Stomach smooth muscle (tissue), 2 donors: ENCODE data around the gene RIOK1.
"Not testable (repeated sequence)": the region's sequence is repeated elsewhere in the genome, so short reads cannot be mapped to it uniquely, and the experiment has no call there.

ENCODE experiments used
- H3K27ac ChIP-seq: one replicate; pipeline ENCODE4 v1.7.0; 2013; ENCODE audit warnings: mild to moderate bottlenecking, low read length, inconsistent platforms
- H3K27me3 ChIP-seq, 2 donors: one replicate each; pipeline ENCODE4 v1.7.0; 2013; ENCODE audit warnings: low read length in 2 of 2; ENCODE audit not compliant: insufficient read depth in 2 of 2, control insufficient read depth in 1 of 2
- H3K36me3 ChIP-seq, 2 donors: one replicate each; pipeline ENCODE4 v1.7.0; 2013; ENCODE audit warnings: low read length in 2 of 2; ENCODE audit not compliant: control insufficient read depth in 2 of 2, insufficient read depth in 2 of 2
- H3K4me1 ChIP-seq: one replicate; pipeline ENCODE4 v1.7.0; 2013; ENCODE audit warnings: low read length; ENCODE audit not compliant: control insufficient read depth, insufficient read depth
- H3K4me3 ChIP-seq, 2 donors: one replicate each; pipeline ENCODE4 v1.7.0; 2013; ENCODE audit warnings: low read length in 2 of 2
- H3K9ac ChIP-seq, 2 donors: one replicate each; pipeline ENCODE4 v1.7.0; 2013; ENCODE audit warnings: low read length in 2 of 2, mild to moderate bottlenecking in 1 of 2
- H3K9me3 ChIP-seq, 2 donors: one replicate each; pipeline ENCODE4 v1.7.0; 2013; ENCODE audit warnings: low read length in 2 of 2; ENCODE audit not compliant: control insufficient read depth in 2 of 2
- donor health status: healthy.
- donor health status: Pancreatic carcinoma.

The RIOK1 gene

GRCh38 chr6:7389451-7390225, at the start of gene RIOK1, which contains the start of gene CAGE1:
Gene RIOK1, plus strand, starts transcription at chr6:7389808. Its CDS starts 195 bp downstream, at chr6:7390003.
Gene CAGE1, minus strand, starts transcription at chr6:7389742. Its CDS starts 2,569 bp downstream, at chr6:7387173.
- H3K4me3 ChIP-seq: peak within 1 kb of the TSS; percentile 74 to 97
- peaks cover 19% of the 10 kb centered on the region for H3K4me1 ChIP-seq
- peaks cover 0 to 5% of the 10 kb centered on the region in 2 donors for H3K36me3 ChIP-seq
- peak within 1 kb of the TSS; percentile 92 for H3K27ac ChIP-seq
- H3K27me3 ChIP-seq: no peaks in the 10 kb centered on the region
- peak within 1 kb of the TSS; percentile 93 to 97 for H3K9ac ChIP-seq
- no peaks in the 10 kb centered on the region for H3K9me3 ChIP-seq

GRCh38 chr6:7341271-7341670, 48.3 kb upstream of the RIOK1 start:
- H3K27ac ChIP-seq: no peak overlapping the region
- H3K27me3 ChIP-seq: peaks cover 0 to 6% of the 10 kb centered on the region in 2 donors
- H3K4me1 ChIP-seq: no peaks in the 10 kb centered on the region
- no peak overlapping the region for H3K4me3 ChIP-seq
- H3K9ac ChIP-seq: no peak overlapping the region
- H3K36me3 ChIP-seq: no peaks in the 10 kb centered on the region
- no peaks in the 10 kb centered on the region for H3K9me3 ChIP-seq

GRCh38 chr6:7341989-7342742, 47.4 kb upstream of the RIOK1 start:
- Histone ChIP-seq H3K9me3 (no peaks in the 10 kb centered on the region), H3K27me3 (peaks cover 0 to 6% of the 10 kb centered on the region in 2 donors), H3K4me1 (no peaks in the 10 kb centered on the region), H3K9ac (no peak overlapping the region), H3K27ac (no peak overlapping the region), H3K4me3 (no peak overlapping the region), H3K36me3 (no peaks in the 10 kb centered on the region)

DNA sequence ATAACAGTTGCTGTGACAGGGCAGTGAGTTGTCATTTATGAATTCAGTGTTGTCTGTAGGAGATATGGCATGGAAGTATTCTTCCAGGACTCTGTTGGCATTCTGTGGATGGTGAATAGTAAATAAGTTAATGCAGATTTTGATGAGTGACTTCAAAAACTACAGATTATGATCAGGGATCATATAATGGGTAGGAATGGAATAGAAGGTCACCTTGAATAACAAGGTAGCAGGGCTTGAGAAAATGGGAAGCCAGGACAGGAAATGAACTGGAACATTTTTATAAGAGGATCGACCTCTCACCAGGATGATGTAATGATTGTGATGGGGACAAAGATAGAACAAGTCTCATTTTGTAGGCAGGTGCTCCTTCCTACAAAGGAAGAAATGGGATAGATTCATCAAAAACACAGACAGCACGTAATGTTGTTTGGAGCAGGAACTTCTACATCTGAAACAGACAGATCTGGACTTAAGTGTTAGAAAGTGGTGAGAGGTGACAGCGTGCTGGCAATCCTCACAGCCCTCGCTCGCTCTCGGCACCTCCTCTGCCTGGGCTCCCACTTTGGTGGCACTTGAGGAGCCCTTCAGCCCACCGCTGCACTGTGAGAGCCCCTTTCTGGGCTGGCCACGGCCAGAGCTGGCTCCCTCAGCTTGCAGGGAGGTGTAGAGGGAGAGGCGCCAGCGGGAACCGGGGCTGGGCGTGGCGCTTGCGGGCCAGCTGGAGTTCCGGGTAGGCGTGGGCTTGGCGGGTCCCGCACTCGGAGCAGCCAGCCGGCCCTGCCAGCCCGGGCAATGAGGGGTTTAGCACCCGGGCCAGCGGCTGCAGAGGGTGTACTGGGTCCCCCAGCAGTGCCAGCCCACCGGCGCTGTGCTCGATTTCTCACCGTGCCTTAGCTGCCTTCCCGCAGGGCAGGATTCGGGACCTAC, 45.8 kb upstream of the RIOK1 start:
- Histone ChIP-seq H3K4me1 (no peaks in the 10 kb centered on the region), H3K9ac (no peak overlapping the region), H3K4me3 (no peak overlapping the region), H3K9me3 (no peaks in the 10 kb centered on the region), H3K27ac (no peak overlapping the region), H3K36me3 (no peaks in the 10 kb centered on the region), H3K27me3 (peaks cover 0 to 7% of the 10 kb centered on the region in 2 donors)

- H3K9ac ChIP-seq, H3K27ac ChIP-seq, H3K9me3 ChIP-seq, H3K4me1 ChIP-seq, H3K36me3 ChIP-seq, H3K27me3 ChIP-seq, H3K4me3 ChIP-seq: not testable (repeated sequence)
Measured at GRCh38 chr6:7344773-7345450, 44.7 kb upstream of the RIOK1 start.

GRCh38 chr6:7347551-7347997, 42.0 kb upstream of the RIOK1 start:
- not testable (repeated sequence) for H3K9me3 ChIP-seq, H3K36me3 ChIP-seq, H3K27ac ChIP-seq, H3K4me1 ChIP-seq, H3K27me3 ChIP-seq, H3K9ac ChIP-seq, H3K4me3 ChIP-seq

GRCh38 chr6:7350591-7350990, 39.0 kb upstream of the RIOK1 start:
- H3K9me3 ChIP-seq, H3K27ac ChIP-seq, H3K9ac ChIP-seq, H3K27me3 ChIP-seq, H3K4me3 ChIP-seq, H3K4me1 ChIP-seq, H3K36me3 ChIP-seq: not testable (repeated sequence)

DNA sequence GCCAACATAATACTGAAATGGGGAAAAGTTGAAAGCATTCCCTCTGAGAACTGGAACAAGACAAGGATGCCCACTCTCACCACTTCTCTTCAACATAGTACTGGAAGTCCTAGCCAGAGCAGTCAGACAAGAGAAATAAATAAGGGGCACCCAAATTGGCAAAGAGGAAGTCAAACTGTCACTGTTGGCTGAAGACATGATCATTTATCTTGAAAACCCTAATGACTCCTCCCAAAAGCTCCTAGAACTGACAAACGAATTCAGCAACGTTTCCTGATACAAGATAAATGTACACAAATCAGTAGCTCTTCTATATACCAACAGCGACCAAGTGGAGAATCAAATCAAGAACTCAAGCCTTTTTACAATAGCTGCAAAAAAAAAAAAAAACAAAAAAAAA, 37.7 kb upstream of the RIOK1 start:
- H3K4me3 ChIP-seq, H3K36me3 ChIP-seq, H3K9me3 ChIP-seq, H3K4me1 ChIP-seq, H3K9ac ChIP-seq, H3K27ac ChIP-seq, H3K27me3 ChIP-seq: not testable (repeated sequence)

- H3K9me3 ChIP-seq: no peaks in the 10 kb centered on the region
- H3K4me1 ChIP-seq: no peaks in the 10 kb centered on the region
- no peak overlapping the region for H3K4me3 ChIP-seq
- H3K9ac ChIP-seq: no peak overlapping the region
- no peaks in the 10 kb centered on the region for H3K36me3 ChIP-seq
- peaks cover 2% of the 10 kb centered on the region in 2 donors for H3K27me3 ChIP-seq
- H3K27ac ChIP-seq: no peak overlapping the region
Measured at GRCh38 chr6:7367408-7367807, 22.2 kb upstream of the RIOK1 start.

DNA sequence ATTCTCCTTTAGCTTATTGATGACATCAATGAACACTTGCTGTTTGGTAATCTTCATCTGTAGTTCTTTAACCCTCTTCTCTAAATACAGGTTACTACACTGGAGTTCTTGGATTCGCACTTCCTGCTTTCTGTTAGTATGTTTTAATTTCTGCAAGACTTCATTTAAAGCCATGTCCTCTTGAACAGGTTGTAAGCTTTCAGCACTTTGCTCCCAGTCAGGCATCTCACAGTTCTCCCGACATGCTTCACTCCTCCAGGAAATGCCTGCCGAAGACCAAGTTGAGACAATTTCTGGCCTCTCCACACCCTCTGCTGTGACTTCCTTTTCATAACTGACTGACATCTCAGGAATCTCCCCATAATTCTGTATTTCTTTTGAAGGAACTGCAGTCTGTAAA, 15.9 kb upstream of the RIOK1 start:
- Histone ChIP-seq H3K27me3 (no peaks in the 10 kb centered on the region), H3K9me3 (no peaks in the 10 kb centered on the region), H3K9ac (no peak overlapping the region), H3K4me1 (no peaks in the 10 kb centered on the region), H3K36me3 (no peaks in the 10 kb centered on the region), H3K4me3 (no peak overlapping the region), H3K27ac (no peak overlapping the region)
